ENCODE measurements around the gene TIFAB.

Gene TIFAB

DNA sequence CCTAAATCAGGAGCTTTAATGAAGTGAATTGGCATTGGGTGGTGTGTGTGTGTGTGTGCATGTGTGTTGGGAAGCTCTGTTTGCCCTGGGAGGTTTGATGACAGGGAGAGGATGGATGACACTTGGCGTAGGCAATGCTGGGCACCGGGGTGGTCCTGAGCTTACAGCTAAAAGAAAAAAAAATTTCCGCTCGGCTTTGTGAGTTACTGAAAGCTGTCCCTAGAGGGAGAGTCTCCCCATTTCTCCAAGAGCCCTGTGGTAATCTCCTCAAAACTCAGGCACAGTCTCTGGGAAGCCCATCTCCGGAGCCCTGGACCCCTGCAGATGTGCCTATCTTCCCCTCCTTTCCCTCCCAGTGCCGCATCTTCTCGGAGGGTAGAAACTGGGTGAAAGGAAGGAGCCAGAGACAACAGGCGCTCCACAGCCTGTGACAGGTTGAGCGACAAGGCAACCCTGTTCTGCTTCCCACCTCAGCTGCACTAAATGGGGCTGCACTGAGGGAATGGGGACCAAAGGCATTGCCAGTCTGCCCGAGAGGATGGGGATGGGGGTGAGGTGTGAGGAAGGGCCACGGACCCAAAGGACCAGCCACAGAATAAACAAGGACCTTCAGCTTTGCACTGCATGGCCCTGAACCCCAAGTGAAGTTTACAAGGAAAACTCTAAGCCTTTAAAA, 35.8 kb upstream of the TIFAB start:
- in situ Hi-C loops (cut with MboI; ENCODE audit: low pct_unique_long_range_greater_than_20kb, low sequenced_read_pairs, unreplicated experiment) = no loop called here
- DNase-seq (ENCODE audit: low spot score) = no peak
- TF ChIP-seq CTCF (IDR thresholded peaks at IDR 0.05; ENCODE audit: extremely low read depth, insufficient read depth, missing control alignments) = no peak

DNA sequence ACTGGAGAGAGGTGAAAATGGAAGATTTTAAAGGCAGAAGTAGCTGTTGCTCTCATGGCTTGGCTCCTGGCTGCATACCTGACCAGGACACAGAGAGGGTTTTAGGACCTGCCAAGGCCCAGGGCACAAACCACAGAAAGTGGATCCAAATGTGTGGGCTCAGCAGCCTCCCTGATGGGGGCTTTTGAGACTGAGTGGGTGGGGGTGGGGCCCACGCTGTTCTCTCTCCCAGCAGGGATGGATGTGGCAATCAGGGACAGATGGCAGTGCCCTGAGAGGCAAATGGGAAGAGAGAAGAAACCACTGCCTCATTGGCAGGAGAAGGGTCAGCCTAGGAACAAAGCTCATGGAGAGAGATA, 34.9 kb upstream of the TIFAB start:
- in situ Hi-C loops (cut with MboI; ENCODE audit: low pct_unique_long_range_greater_than_20kb, low sequenced_read_pairs, unreplicated experiment) = no loop called here
- TF ChIP-seq CTCF (IDR thresholded peaks at IDR 0.05; ENCODE audit: extremely low read depth, insufficient read depth, missing control alignments) = no peak
- no peak for DNase-seq (ENCODE audit: low spot score)

- in situ Hi-C loops (cut with MboI; ENCODE audit: low pct_unique_long_range_greater_than_20kb, low sequenced_read_pairs, unreplicated experiment) = no loop called here
- no peak for TF ChIP-seq CTCF (IDR thresholded peaks at IDR 0.05; ENCODE audit: extremely low read depth, insufficient read depth, missing control alignments)
- no peak for DNase-seq (ENCODE audit: low spot score)
Measured at GRCh38 chr5:135486131-135487036, 34.2 kb upstream of the TIFAB start.

DNA sequence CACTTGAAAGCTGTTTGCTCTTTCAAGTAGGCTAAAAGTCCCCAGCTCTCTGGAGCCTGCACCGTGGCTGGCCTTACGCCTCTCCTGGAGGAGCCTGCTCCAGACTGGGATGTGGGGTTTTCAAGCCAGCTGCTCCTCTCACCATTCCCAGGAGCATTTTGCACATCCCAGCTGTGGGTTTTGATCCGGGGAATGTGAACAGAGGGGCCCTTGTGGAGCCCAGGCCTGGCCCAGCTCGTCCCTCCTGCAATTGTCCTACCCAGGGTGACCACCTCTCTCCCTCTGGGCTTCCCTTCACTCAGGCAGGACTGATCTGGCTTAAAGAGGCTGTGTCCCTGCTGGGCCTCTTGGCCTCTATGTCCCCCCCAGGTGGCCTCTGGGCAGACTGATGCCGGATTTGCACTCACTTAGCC, 32.5 kb upstream of the TIFAB start:
- in situ Hi-C loops (cut with MboI; ENCODE audit: low pct_unique_long_range_greater_than_20kb, low sequenced_read_pairs, unreplicated experiment) = no loop called here
- no peak for DNase-seq (ENCODE audit: low spot score)
- TF ChIP-seq CTCF (IDR thresholded peaks at IDR 0.05; ENCODE audit: extremely low read depth, insufficient read depth, missing control alignments) = no peak

- DNase-seq (ENCODE audit: low spot score) = no peak
- TF ChIP-seq CTCF (IDR thresholded peaks at IDR 0.05; ENCODE audit: extremely low read depth, insufficient read depth, missing control alignments) = no peak
- in situ Hi-C loops (cut with MboI; ENCODE audit: low pct_unique_long_range_greater_than_20kb, low sequenced_read_pairs, unreplicated experiment) = no loop called here
Measured at GRCh38 chr5:135483254-135483653, 31.1 kb upstream of the TIFAB start.

- no peak for TF ChIP-seq CTCF (IDR thresholded peaks at IDR 0.05; ENCODE audit: extremely low read depth, insufficient read depth, missing control alignments)
- no peak for DNase-seq (ENCODE audit: low spot score)
- in situ Hi-C loops (cut with MboI; ENCODE audit: low pct_unique_long_range_greater_than_20kb, low sequenced_read_pairs, unreplicated experiment) = no loop called here
Measured at GRCh38 chr5:135482381-135482933, 30.3 kb upstream of the TIFAB start.

Measured in GM13977 (cell line).